NCI-H2171 treated with DMSO at 0.1 percent for 48 hours (cell line): ENCODE measurements around the gene WDR76.
A peak's percentile ranks its signal among the peaks of the same experiment; 100 is the strongest.

Source experiments
- DNase-seq: peaks from one replicate; lab custom pipeline; 2025; lab: John Stamatoyannopoulos, UW

WDR76 gene

DNA sequence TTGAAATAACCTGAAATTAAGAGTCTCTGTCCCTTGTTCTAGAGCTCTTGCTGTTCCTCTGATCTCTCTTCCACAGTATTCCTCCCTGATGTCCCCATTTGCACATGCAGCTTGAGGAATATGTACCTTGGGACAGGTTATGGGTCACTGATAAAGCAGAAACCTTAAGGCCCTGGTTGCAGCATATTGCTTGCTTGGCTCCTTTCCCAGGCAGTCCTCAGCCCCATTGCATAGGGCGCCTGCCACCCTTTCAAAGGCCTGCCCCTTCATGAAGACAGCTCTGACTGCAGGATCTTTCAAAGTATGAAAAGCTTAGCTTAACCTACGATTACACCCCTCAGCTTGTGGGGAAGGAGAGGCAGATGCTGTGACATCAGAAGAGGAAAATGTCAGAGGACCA lies 51.6 kb downstream of the WDR76 start:
- DNase-seq, result no peak

GRCh38 chr15:43879386-43880355 lies 52.9 kb downstream of the WDR76 start:
- no peak for DNase-seq

DNA sequence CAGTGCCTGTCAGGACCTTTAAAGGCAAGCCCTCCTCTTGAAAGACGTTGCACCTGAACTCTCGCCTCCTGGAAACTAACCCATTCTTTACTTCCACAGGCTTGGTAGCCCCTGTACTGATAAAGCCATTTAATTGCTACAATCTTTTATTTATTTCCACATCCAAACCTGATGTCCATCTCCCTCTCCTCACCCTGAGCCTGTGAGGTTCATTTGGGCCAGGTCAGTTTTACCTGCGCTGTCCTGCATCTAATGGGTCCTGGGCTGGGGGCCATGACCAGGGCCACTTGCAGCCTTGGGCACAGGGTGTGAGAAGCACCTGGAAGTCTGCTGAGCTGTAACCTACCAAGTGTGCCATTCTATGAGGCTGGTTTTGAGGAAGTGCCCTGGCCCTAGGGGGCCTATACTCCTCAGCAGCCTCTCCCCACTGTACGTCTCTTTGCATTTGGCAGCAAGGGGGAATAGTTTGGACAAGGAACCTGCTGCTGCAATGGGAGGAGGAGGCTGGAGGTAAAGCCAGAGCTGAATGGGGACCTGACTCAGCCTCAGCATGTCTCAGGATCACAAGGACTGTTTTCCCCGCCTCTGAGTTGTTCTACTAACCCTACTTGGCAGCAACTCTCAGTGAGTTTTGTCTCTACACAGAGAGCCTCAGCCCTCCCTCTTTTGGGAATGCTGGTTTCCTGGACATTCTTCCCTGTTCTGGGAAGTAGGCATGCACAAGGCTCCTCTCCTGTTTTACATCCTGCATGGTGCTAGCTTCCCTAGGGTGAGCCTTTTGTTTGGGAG lies 53.8 kb downstream of the WDR76 start:
- no peak for DNase-seq

- DNase-seq, result no peak
Observed at GRCh38 chr15:43881245-43881644, 54.4 kb downstream of the WDR76 start.

DNA sequence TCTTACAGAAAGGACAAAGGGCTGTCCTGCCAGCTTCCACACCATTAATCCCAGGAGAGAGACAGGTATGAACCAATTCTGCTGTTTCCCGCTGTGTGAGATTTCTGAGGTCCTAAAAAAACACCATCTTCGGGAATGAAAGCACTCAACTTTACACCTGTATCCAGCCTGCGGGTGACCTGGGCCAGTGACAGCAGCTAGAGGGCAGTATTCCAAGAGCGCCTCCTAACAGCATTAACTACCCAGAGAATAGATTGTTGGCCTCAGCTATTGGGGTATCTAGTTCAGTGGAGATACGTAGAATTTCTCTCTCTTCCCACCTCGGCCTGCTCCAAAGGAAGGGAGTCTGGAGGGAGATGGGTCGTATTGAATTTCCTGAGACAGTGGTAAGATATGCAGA lies 55.1 kb downstream of the WDR76 start:
- no peak for DNase-seq

DNA sequence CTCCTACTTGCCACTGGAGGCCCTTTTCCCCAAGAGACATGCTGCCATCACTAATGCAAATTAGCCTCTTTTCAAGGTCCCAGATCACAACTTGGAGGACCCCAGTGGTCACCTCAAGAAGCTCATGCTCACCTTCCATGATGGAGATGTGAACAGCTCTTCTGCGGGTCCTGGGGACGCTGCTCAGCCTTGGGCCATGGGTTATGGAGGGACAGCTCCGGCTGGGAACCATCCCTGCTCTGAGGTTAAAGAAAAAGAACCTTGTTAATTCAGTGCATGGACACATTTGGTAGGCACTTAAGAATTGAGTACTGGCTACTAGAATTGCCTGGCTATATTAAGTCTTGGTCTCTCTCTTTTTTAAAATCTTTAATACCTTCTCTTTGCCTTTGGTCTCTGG lies 56.8 kb downstream of the WDR76 start:
- DNase-seq, result no peak

DNA sequence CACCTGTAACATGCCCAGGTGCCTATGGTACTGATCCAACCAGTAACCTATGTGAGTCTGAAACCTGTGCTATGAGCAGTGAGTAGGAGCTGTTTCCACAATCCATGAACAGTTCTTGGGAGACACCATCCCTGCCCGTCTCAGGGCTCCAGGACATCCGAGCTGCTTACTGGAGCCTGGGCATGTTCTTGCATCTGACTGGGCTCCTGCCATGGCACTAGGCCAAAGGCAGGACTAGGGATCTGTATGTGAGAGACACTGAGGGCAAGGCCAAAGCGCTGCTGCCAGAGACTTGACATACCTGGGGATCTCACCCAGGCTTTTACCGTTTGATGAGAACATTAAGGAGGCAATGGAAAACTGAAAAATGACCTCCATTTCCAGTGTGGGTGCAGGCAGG lies 59.8 kb downstream of the WDR76 start:
- no peak for DNase-seq

- DNase-seq, result no peak
Observed at GRCh38 chr15:43887901-43888300, 61.1 kb downstream of the WDR76 start.

DNA sequence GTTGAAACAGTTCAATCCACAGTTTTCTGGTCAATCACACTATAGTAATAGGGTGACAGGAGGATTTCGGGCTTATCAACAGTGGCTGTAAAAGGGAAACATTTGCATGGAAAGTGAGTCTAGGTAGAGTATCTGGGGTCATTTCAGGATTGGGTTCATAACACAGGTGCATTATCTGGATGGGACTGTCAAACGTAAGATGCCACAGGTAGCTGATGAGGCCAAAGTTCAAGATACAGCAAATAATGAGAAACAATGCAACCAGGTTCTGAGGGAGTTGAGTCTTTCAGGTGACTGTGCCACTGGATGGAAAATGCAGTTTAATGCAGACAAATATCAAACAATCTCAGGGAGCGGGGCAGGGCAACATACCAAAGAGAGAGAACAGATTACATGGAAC lies 62.2 kb downstream of the WDR76 start:
- no peak for DNase-seq

DNA sequence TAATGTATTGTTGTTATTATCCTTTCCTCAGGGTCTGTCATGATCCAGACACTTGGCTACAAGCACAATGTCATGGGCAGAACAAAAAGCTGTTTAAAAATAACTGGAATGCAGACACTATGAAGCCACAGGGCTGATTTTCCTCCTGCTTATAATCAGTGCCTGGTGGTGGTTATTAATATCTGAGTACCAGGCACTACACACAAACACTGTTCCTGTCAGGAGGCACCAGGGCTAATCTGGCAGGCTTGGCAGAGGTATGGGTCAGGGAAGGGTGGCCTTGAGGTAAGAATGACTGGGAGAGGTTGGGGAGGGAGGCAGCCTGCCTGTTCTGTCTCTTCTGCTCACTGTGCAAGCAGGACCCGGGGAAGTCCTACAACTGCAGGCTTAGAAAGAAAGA lies 67.2 kb downstream of the WDR76 start:
- DNase-seq, result no peak

DNA sequence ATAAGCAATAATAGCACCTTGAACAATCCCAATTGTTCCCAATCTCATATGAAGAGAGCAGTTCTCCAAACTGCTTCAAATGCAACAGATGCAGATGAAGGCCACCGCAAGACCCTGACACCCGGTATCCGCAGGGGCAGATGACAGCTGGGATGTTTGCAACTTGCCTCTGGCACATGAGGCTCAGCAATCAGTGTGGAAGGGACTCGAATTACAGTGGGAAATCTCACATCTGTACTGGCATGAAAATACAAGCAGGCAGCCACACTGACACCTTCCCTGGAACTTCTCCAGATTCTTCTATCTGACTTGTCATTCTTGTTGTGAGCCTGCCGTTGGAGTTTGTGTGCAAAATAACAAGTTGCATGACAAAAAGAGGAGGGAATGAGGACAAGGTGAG lies 68.8 kb downstream of the WDR76 start:
- peak; percentile 22 for DNase-seq

GRCh38 chr15:43896543-43896942 lies 69.7 kb downstream of the WDR76 start:
- no peak for DNase-seq

DNA sequence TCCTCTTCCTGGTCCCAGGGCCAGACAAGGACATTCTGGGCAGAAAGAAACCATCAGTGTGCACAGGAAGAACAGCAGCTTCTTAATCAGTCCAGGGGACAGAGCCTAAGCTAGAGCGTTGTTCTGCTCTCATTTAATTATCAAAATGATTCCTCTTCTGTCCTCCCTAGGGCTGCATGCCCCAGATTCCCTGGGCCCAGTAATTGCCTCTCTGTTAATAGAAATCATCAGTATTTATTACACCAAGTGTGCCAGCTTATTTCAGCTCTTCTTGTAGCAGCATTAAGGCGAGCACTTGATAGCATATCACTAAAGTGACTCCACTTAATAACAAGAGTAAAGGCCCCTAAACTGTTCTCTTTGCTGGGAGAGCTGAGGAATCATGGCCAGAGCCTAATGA lies 72.1 kb downstream of the WDR76 start:
- no peak for DNase-seq

GRCh38 chr15:43899928-43900327 lies 73.1 kb downstream of the WDR76 start:
- no peak for DNase-seq

GRCh38 chr15:43900996-43901395 lies 74.2 kb downstream of the WDR76 start:
- DNase-seq, result no peak

DNA sequence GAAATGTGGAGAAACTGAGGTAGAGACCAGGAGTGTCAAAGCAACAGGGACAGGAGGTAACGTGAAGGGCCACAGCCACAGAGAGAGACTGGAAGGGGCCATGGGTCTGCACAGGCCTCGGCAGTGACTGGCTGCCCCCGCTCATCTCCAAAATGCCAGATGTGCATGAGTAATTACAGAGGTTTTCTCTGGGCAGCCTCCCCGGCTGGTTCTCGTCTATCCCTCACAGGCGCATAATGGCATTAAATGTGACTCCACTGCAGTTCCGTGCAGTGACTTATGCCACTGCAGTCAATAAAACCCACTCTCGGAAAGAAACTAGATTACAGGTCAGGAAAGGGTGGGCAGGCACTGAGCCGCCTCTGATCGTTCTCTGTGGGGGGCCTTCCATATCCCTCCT lies 74.7 kb downstream of the WDR76 start:
- no peak for DNase-seq

DNA sequence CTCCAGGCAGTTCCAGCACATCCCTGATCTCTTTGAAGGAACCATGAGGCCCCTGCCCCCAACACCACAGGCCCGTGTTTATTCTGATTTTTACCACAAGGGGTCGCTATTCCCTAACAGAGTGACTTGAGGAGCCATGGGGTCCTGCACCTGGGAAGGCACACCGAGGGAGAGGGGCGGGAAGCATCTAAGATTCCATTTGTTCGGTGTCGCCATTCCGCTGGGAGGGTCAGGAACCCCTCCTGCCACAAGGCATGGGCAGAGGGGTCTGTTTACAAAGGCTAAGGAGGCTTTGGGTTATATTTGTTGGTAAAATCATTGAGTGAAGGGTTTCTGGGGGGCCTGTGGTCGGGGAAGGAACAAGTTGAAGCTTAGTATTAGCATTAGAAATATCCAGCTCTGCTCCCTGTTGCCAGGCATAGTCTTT lies 77.1 kb downstream of the WDR76 start:
- DNase-seq, result peak; percentile 75

DNA sequence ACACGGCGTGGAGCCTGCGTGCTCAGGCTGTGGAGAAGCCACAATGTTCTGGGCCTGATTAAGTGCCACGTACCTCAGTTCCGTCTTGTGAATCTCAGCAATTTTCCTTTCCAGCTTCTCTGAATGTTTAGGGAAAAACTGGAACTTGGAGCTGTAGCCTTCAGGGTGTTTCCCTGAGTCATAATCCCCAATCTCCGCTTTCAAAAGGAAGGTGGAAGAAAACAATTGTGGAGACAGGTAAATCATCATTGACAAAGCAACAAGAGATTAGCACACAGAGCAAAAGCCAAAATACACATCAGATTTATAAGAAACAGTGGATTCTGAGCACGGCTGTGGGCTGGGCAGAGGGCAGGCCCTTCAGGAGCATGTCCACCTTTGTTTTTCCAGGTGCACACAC lies 79.0 kb downstream of the WDR76 start:
- DNase-seq, result no peak

DNA sequence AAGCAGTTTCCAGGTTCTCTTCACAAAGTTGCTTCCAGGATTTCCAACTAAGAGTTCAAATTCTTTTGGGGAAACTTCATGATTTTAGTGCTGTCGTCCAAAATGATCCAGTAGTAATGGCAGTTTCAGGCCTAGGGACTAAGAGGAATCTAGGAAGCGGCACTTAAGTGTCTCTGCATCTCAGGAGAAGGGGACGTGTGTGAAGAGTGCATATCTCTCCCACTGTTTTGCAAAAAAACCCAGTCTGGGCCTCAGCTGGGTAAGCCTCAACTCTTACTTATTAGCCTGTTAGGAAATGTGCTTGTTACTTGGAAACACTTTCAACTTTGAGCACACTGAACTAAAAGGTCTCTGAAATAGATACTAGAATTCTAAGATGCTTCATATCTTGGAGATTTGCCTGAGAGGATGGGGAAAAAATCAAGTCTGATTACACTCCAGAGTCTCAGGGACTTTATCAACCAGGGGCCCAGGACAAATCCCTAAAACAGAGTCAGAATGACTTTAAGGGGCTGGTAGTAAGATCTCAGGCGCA lies 81.8 kb downstream of the WDR76 start:
- DNase-seq, result no peak

DNA sequence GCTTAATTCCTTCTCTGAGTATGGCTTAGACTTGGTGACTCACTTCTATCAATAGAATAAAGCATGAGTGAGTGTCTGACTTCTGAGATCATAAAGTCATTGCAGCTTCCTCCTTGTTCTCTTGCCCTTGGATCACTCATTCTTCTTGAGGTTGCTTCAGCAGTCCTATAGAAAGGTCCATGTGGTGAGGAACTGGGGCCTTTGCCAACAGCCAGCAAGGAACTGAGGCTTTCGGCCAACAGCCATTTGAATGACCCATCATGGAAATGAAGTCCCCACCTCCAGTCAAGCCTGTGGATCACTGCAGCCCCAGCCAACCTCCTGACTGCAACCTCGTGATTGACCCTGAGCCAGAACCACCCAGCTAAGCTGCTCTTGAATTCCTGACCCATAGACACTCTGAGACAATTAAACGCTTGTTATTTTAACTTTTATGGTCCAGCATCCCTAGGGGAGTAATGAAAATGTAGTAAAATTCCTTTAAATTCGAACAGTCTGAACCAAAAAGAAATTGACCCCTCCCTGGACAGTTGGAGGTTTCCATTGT lies 84.5 kb downstream of the WDR76 start:
- no peak for DNase-seq

DNA sequence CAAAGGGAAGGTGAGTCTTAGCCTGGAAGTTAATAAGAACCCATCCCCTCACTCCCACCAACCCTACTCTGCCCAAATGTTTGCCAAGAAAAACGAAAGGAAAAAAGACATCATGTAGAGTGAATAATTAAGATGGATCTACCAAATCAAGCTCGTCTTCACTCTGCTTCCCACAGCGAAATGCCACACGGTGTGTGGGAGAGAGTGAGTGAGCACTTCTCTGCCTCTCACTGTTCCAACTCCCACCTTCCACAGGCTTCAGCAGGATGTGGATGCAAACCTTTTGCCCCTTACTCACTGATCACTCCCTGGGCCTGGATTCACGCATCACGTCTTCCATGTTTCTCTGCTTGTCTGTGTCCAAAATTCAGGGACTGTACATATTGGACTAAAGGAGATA lies 85.4 kb downstream of the WDR76 start:
- no peak for DNase-seq

DNA sequence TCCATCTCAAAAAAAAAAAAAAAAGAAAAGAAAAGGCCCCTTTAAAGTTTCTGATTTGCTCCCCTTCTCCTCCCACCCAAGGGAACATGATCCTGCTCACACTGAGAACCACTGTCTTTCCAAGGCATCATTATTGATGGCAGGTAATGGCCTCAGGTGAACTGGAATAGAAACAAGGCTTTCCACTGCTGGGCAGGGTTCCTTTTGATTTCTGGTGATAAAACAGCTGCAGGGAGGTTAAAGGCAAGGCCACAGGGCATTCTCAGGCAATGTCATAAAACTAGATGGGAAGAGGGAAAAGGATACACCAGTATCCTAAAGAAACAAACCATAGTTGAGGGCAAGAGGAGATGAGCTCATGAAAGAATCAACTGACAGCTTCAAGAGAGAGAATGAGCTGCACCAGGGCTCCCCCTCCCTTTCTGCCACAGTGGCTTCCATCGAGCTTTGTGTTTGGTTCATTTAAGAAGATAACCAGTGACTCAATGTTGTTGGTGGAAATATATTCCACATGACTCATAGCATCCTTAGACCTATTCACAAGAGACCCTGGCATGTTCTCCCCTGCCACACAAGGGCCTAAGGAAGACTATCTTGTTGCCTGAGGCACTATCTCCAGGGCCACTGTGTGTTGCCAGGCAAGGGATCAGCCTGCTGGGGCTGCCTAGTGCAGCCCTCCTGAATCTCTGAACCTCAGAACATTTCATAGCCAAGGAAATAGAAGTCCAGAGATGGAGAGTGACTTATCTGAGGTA lies 86.4 kb downstream of the WDR76 start:
- DNase-seq, result no peak
